Activated CD8-positive, alpha-beta T cell treated with anti-CD3 and anti-CD28 coated beads for 36 hours (primary cell): ENCODE results near the gene PKHD1. TPM values are rescaled to one million over a fixed set of nuclear protein-coding genes. Genes with fewer than 3 reads are reported as not detected.
A peak's percentile ranks its signal among the peaks of the same experiment; 100 is the strongest.

Experiments used
- ATAC-seq: fragments of 200-7000 bp; cut with Tn5 transposase; one replicate; pipeline ENCODE4 v1.10.0; 2021; ENCODE audit warnings: mild to moderate bottlenecking, moderate library complexity
- CTCF ChIA-PET: fragments of 350-600 bp; sonication (Branson Sonifier 250); formaldehyde crosslinking; loops from one replicate; lab custom pipeline; 2021; ENCODE audit warnings: antibody characterized with exemption; lab: Charles Lee
- POLR2A ChIA-PET: fragments of 350-600 bp; sonication (Branson Sonifier 250); formaldehyde crosslinking; loops from one replicate; lab custom pipeline; 2021; ENCODE audit warnings: antibody characterized with exemption; lab: Charles Lee
- DNase-seq: peaks from one replicate; pipeline ENCODE4 v3.0.0-alpha.2; 2020
- H3K27ac Mint-ChIP-seq: one replicate; pipeline ENCODE4 v1.8.0; 2021; ENCODE audit warnings: mild to moderate bottlenecking, mixed read lengths
- H3K27me3 Mint-ChIP-seq: one replicate; pipeline ENCODE4 v1.8.0; 2021; ENCODE audit warnings: mixed read lengths
- H3K36me3 Mint-ChIP-seq: one replicate; pipeline ENCODE4 v1.8.0; 2021; ENCODE audit warnings: low read depth, mixed read lengths
- H3K4me1 Mint-ChIP-seq: one replicate; pipeline ENCODE4 v1.8.0; 2021; ENCODE audit warnings: low read depth, mixed read lengths
- H3K4me3 Mint-ChIP-seq: one replicate; pipeline ENCODE4 v1.8.0; 2021; ENCODE audit warnings: mild to moderate bottlenecking, moderate library complexity, mixed read lengths
- H3K9me3 Mint-ChIP-seq: one replicate; pipeline ENCODE4 v1.8.0; 2021; ENCODE audit warnings: mixed read lengths
- CTCF ChIP-seq: fragments of 200-600 bp; IDR thresholded peaks from one replicate; pipeline ENCODE4 v1.8.0; 2022; ENCODE audit warnings: antibody characterized with exemption, mild to moderate bottlenecking
- intact Hi-C: fragments of 100-400 bp; cut with micrococcal nuclease; formaldehyde crosslinking; loops from one replicate; pipeline ENCODE4 v1.10.0; 2022
- total RNA-seq, 2 experiments: library from RNA; stranded (reverse); gene quantifications; one replicate each; pipeline ENCODE4 v1.2.3, GENCODE V29; 2021

PKHD1 gene
- total RNA-seq, 2 experiments from 2014 or later, result not detected

GRCh38 chr6:52098721-52099120 is 11.3 kb upstream of the PKHD1 start:
- peak; percentile 20 for TF ChIP-seq CTCF
- ChIA-PET POLR2A (no interaction called here), CTCF (interaction anchor here (0.6 to 2.0 kb wide), 7 partner anchors 10 to 165 kb away, joined by 3 to 11 read pairs (median 4); no protein-coding TSS in a partner anchor)
- Mint-ChIP-seq H3K27me3 (peaks cover 29% of the 10 kb centered on the region), H3K4me1 (no peaks in the 10 kb centered on the region), H3K27ac (no peak overlapping the region), H3K4me3 (no peak overlapping the region), H3K9me3 (peaks cover 4% of the 10 kb centered on the region), H3K36me3 (peaks cover 2% of the 10 kb centered on the region)
- ATAC-seq (peak; percentile 34), DNase-seq (no peak)
- intact Hi-C loops, result loop anchor here (5.0 kb wide), 1 partner anchor 64 kb away; no protein-coding TSS in a partner anchor

GRCh38 chr6:52089758-52090348 is 2.4 kb upstream of the PKHD1 start:
- intact Hi-C loops, result loop anchor here (5.0 kb wide), 1 partner anchor 142 kb away; no protein-coding TSS in a partner anchor
- DNase-seq (no peak), ATAC-seq (no peak)
- H3K4me3 Mint-ChIP-seq, result no peak overlapping the region
- peaks cover 2% of the 10 kb centered on the region for H3K36me3 Mint-ChIP-seq
- peaks cover 8% of the 10 kb centered on the region for H3K27me3 Mint-ChIP-seq
- H3K4me1 Mint-ChIP-seq, result no peaks in the 10 kb centered on the region
- peaks cover 3% of the 10 kb centered on the region for H3K9me3 Mint-ChIP-seq
- H3K27ac Mint-ChIP-seq, result no peak overlapping the region
- ChIA-PET POLR2A (no interaction called here), CTCF (no interaction called here)
- TF ChIP-seq CTCF, result no peak

- no peaks in the 10 kb centered on the region for H3K4me1 Mint-ChIP-seq
- no peaks in the 10 kb centered on the region for H3K36me3 Mint-ChIP-seq
- no peak for ATAC-seq
- intact Hi-C loops, result loop anchor here (5.0 kb wide), 1 partner anchor 146 kb away; no protein-coding TSS in a partner anchor
- ChIA-PET CTCF (interaction anchor here (2.2 kb wide), 1 partner anchor 12 kb away, joined by 5 read pairs; no protein-coding TSS in a partner anchor), POLR2A (no interaction called here)
- no peaks in the 10 kb centered on the region for H3K9me3 Mint-ChIP-seq
- peaks cover 6% of the 10 kb centered on the region for H3K27me3 Mint-ChIP-seq
- H3K27ac Mint-ChIP-seq, result no peak overlapping the region
- TF ChIP-seq CTCF, result no peak
- DNase-seq, result no peak
- no peak overlapping the region for H3K4me3 Mint-ChIP-seq
Observed at GRCh38 chr6:52086741-52087140, 672 bp downstream of the PKHD1 start.

GRCh38 chr6:52081237-52081636 is 6.2 kb downstream of the PKHD1 start:
- ATAC-seq (no peak), DNase-seq (no peak)
- H3K27ac Mint-ChIP-seq, result no peak overlapping the region
- no peak for TF ChIP-seq CTCF
- POLR2A ChIA-PET, result no interaction called here
- intact Hi-C loops, result no loop called here
- H3K4me1 Mint-ChIP-seq, result no peaks in the 10 kb centered on the region
- no peak overlapping the region for H3K4me3 Mint-ChIP-seq
- CTCF ChIA-PET, result no interaction called here
- H3K36me3 Mint-ChIP-seq, result no peaks in the 10 kb centered on the region
- peaks cover 21% of the 10 kb centered on the region for H3K27me3 Mint-ChIP-seq
- H3K9me3 Mint-ChIP-seq, result no peaks in the 10 kb centered on the region

GRCh38 chr6:52077961-52078625 is 9.3 kb downstream of the PKHD1 start:
- H3K9me3 Mint-ChIP-seq, result no peaks in the 10 kb centered on the region
- H3K4me3 Mint-ChIP-seq, result no peak overlapping the region
- POLR2A ChIA-PET, result no interaction called here
- no peak for TF ChIP-seq CTCF
- no peak for DNase-seq
- ATAC-seq, result no peak
- peaks cover 19% of the 10 kb centered on the region for H3K27me3 Mint-ChIP-seq
- intact Hi-C loops, result no loop called here
- H3K4me1 Mint-ChIP-seq, result no peaks in the 10 kb centered on the region
- CTCF ChIA-PET, result interaction anchor here (1.5 to 2.7 kb wide), 3 partner anchors 23 to 29 kb away, joined by 3 to 7 read pairs (median 3); no protein-coding TSS in a partner anchor
- H3K36me3 Mint-ChIP-seq, result no peaks in the 10 kb centered on the region
- H3K27ac Mint-ChIP-seq, result no peak overlapping the region
